ENCODE results near the gene BPIFB2.

Gene BPIFB2

GRCh38 chr20:33059741-33060390 lies 52.4 kb downstream of the BPIFB2 start:
- H3K4me3 Mint-ChIP-seq: no peak overlapping the region
- TF ChIP-seq CTCF (IDR thresholded peaks at IDR 0.05; ENCODE audit: unreplicated experiment in 3 of 3): no peak
- H3K9me3 Mint-ChIP-seq: no peaks in the 10 kb centered on the region
- H3K36me3 Mint-ChIP-seq (ENCODE audit: low read depth): no peaks in the 10 kb centered on the region
- peaks cover 24% of the 10 kb centered on the region for H3K27me3 Mint-ChIP-seq (ENCODE audit: low read depth)
- peaks cover 24% of the 10 kb centered on the region for H3K4me1 Mint-ChIP-seq
- H3K27ac Mint-ChIP-seq: no peak overlapping the region

GRCh38 chr20:33061658-33062028 lies 54.1 kb downstream of the BPIFB2 start:
- no peak for TF ChIP-seq CTCF (IDR thresholded peaks at IDR 0.05; ENCODE audit: unreplicated experiment in 3 of 3)
- H3K4me1 Mint-ChIP-seq: peaks cover 19% of the 10 kb centered on the region
- H3K9me3 Mint-ChIP-seq: no peaks in the 10 kb centered on the region
- no peak overlapping the region for H3K27ac Mint-ChIP-seq
- H3K4me3 Mint-ChIP-seq: no peak overlapping the region
- H3K36me3 Mint-ChIP-seq (ENCODE audit: low read depth): no peaks in the 10 kb centered on the region
- peaks cover 16% of the 10 kb centered on the region for H3K27me3 Mint-ChIP-seq (ENCODE audit: low read depth)

- Mint-ChIP-seq H3K27me3 (ENCODE audit: low read depth) (peaks cover 16% of the 10 kb centered on the region), H3K9me3 (no peaks in the 10 kb centered on the region), H3K4me1 (peaks cover 19% of the 10 kb centered on the region), H3K27ac (peak overlapping the region in 1 of 3 experiments; percentile 29), H3K36me3 (ENCODE audit: low read depth) (no peaks in the 10 kb centered on the region), H3K4me3 (no peak overlapping the region)
- TF ChIP-seq CTCF (IDR thresholded peaks at IDR 0.05; ENCODE audit: unreplicated experiment in 3 of 3): no peak
These were observed 54.8 kb downstream of the BPIFB2 start for GRCh38 chr20:33062105-33062824.

- H3K27me3 Mint-ChIP-seq (ENCODE audit: low read depth): peaks cover 16% of the 10 kb centered on the region
- H3K4me3 Mint-ChIP-seq: no peak overlapping the region
- H3K9me3 Mint-ChIP-seq: no peaks in the 10 kb centered on the region
- H3K4me1 Mint-ChIP-seq: peaks cover 19% of the 10 kb centered on the region
- H3K27ac Mint-ChIP-seq: no peak overlapping the region
- TF ChIP-seq CTCF (IDR thresholded peaks at IDR 0.05; ENCODE audit: unreplicated experiment in 3 of 3): no peak
- H3K36me3 Mint-ChIP-seq (ENCODE audit: low read depth): no peaks in the 10 kb centered on the region
These were observed 55.3 kb downstream of the BPIFB2 start for GRCh38 chr20:33062825-33063149.

GRCh38 chr20:33063271-33063670 lies 55.8 kb downstream of the BPIFB2 start:
- Mint-ChIP-seq H3K27ac (no peak overlapping the region), H3K4me3 (no peak overlapping the region), H3K9me3 (no peaks in the 10 kb centered on the region), H3K36me3 (ENCODE audit: low read depth) (no peaks in the 10 kb centered on the region), H3K27me3 (ENCODE audit: low read depth) (peaks cover 16% of the 10 kb centered on the region), H3K4me1 (peaks cover 19% of the 10 kb centered on the region)
- no peak for TF ChIP-seq CTCF (IDR thresholded peaks at IDR 0.05; ENCODE audit: unreplicated experiment in 3 of 3)
